K562 (cell line): ENCODE measurements around the gene PTPN7. TPM values are rescaled to one million over a fixed set of nuclear protein-coding genes. Genes with fewer than 3 reads are reported as not detected.
A peak's percentile ranks its signal among the peaks of the same experiment; 100 is the strongest.

Experiments
- DMBX1 ChIP-seq: fragments of 250-450 bp; sonication (Bioruptor Pico); IDR thresholded peaks from 2 replicates; pipeline ENCODE4 v1.8.0; 2022; ENCODE audit warnings: inconsistent platforms, mild to moderate bottlenecking, moderate library complexity, borderline replicate concordance
- FOXK2 ChIP-seq, 2 experiments: fragments of 450-650 bp; IDR thresholded peaks in 1 of 2; conservative IDR thresholded peaks in 1 of 2; 2 replicates each; pipeline ENCODE4 v1.6.1; 2016; ENCODE audit warnings: low read depth in 2 of 2, mild to moderate bottlenecking in 1 of 2
- GTF3C2 ChIP-seq: IDR thresholded peaks from 3 replicates; pipeline ENCODE4 v1.6.1; 2011; ENCODE audit warnings: borderline replicate concordance, mild to moderate bottlenecking, moderate library complexity; ENCODE audit not compliant: insufficient read length; ENCODE audit errors: extremely low read depth
- HDAC6 ChIP-seq: IDR thresholded peaks from 2 replicates; pipeline ENCODE4 v1.6.1; 2012; ENCODE audit warnings: low read depth, mild to moderate bottlenecking, control low read depth, inconsistent platforms, low read length, moderate library complexity
- ID3 ChIP-seq, 2 experiments: fragments of 250-450 bp in 1 of 2; fragments of 450-650 bp in 1 of 2; sonication (Bioruptor Pico) in 1 of 2; IDR thresholded peaks; 2 replicates each; pipeline versions ENCODE4 v1.6.1 to v1.8.0; 2016 to 2021; ENCODE audit warnings: mild to moderate bottlenecking in 2 of 2, moderate library complexity in 2 of 2, missing compliant biosample characterization in 1 of 2, missing genetic modification characterization in 1 of 2
- MYNN ChIP-seq, 2 experiments: sonication (generic); formaldehyde crosslinking in 1 of 2; IDR thresholded peaks; 2 replicates each; pipeline versions ENCODE4 v1.5.0 to v1.6.1; 2016 to 2020; ENCODE audit warnings: antibody characterized with exemption in 1 of 2, missing genetic modification reagents in 1 of 2
- POLR2G ChIP-seq: fragments of 200-400 bp; formaldehyde crosslinking; IDR thresholded peaks from 2 replicates; pipeline ENCODE4 v1.6.1; 2017; ENCODE audit warnings: low read depth, mild to moderate bottlenecking, antibody characterized with exemption, low read length, moderate library complexity
- PYGO2 ChIP-seq: fragments of 450-650 bp; IDR thresholded peaks from 2 replicates; pipeline ENCODE4 v1.6.1; 2016; ENCODE audit warnings: mild to moderate bottlenecking, missing genetic modification characterization, moderate library complexity, missing compliant biosample characterization
- RBM15 ChIP-seq: fragments of 200-400 bp; formaldehyde crosslinking; IDR thresholded peaks from 2 replicates; pipeline ENCODE4 v1.6.1; 2018; ENCODE audit warnings: mild to moderate bottlenecking, low read length, moderate library complexity; ENCODE audit not compliant: insufficient read depth
- REST ChIP-seq, 2 experiments: fragments of 450-650 bp; formaldehyde crosslinking in 1 of 2; IDR thresholded peaks; 2 replicates each; pipeline versions ENCODE4 v1.4.0 to v1.6.1; 2014 to 2020; ENCODE audit warnings: mild to moderate bottlenecking in 2 of 2, borderline replicate concordance in 1 of 2, low read depth in 1 of 2
- SREBF2 ChIP-seq: sonication (generic); formaldehyde crosslinking; IDR thresholded peaks from 2 replicates; pipeline ENCODE4 v1.4.0; 2020; ENCODE audit warnings: mild to moderate bottlenecking, missing genetic modification reagents
- ZC3H4 ChIP-seq: sonication (generic); formaldehyde crosslinking; IDR thresholded peaks from 2 replicates; pipeline ENCODE4 v1.9.0; 2021; ENCODE audit warnings: missing genetic modification reagents, borderline replicate concordance
- ZNF146 ChIP-seq: IDR thresholded peaks from one replicate; pipeline ENCODE4 v1.6.1; 2018; ENCODE audit warnings: missing compliant biosample characterization; ENCODE audit not compliant: unreplicated experiment
- polyA plus RNA-seq, 8 experiments: library from polyadenylated mRNA; depleted of rRNA in 4 of 8; stranded (reverse) in 5 of 8; unstranded in 3 of 8; fragments of >200 nt; fragmentation: Nextera tagmentation in 2 of 8; fragmentation: Illumina TruSeq in 1 of 8; extraction: Ambion mirVana in 2 of 8; extraction: Trizol in 1 of 8; gene quantifications; 2 replicates each; pipeline versions ENCODE4 v1.2.1 to v1.2.3, GENCODE V29; 2011 to 2014; ENCODE audit warnings: inconsistent platforms in 1 of 8, missing spikeins in 1 of 8
- total RNA-seq, 7 experiments: library from RNA; depleted of rRNA in 6 of 7; stranded (reverse); fragments of >200 nt in 6 of 7; fragmentation: Illumina TruSeq in 2 of 7; extraction: Trizol in 2 of 7; gene quantifications; 2 replicates each; pipeline versions ENCODE4 v1.2.1 to v1.2.3, GENCODE V29; 2011 to 2021; ENCODE audit warnings: low replicate concordance in 1 of 7

The PTPN7 gene
- total and polyA plus RNA-seq, 9 of the 15 experiments (the other 6 are each of a cell fraction or from before 2014, with no cell fraction given), result 18.7 to 144 (median 120) TPM

- TF ChIP-seq ZC3H4 (CRISPR knock-in tag) (no peak), REST (IDR thresholded peaks at IDR 0.05; ENCODE audit: borderline replicate concordance) (peak; percentile 76), REST (CRISPR knock-in tag; IDR thresholded peaks at IDR 0.05; ENCODE audit: low read depth) (no peak), POLR2G (peak; percentile 11; the same call in 1 of the 2 replicates), SREBF2 (CRISPR knock-in tag) (no peak), ID3 (CRISPR knock-in tag; IDR thresholded peaks at IDR 0.05) (no peak), ID3 (tag; IDR thresholded peaks at IDR 0.05) (no peak), ZNF146 (CRISPR knock-in tag) (no peak), FOXK2 (conservative IDR thresholded peaks at IDR 0.05 in 1 of 2, IDR thresholded peaks at IDR 0.05 in 1 of 2; ENCODE audit: low read depth in 2 of 2) (no peak), PYGO2 (tag) (no peak), DMBX1 (CRISPR knock-in tag) (0 out of 2 replicates have a peak, but pooled peaks have one; percentile 54), HDAC6 (no peak), RBM15 (no peak), MYNN (IDR thresholded peaks at IDR 0.05) (no peak), MYNN (CRISPR knock-in tag; IDR thresholded peaks at IDR 0.05) (no peak), GTF3C2 (no peak)
Observed at GRCh38 chr1:202163281-202164270, 3.2 kb upstream of the PTPN7 start (continued).
